IPS DF 19.7 (cell line): ENCODE measurements around the gene C3orf33.
"Not testable (repeated sequence)": the region's sequence is repeated elsewhere in the genome, so short reads cannot be mapped to it uniquely, and the experiment has no call there.

ENCODE experiments used
- DNase-seq: peaks from one replicate; pipeline ENCODE4 v3.0.0-alpha.2; 2013; ENCODE audit warnings: low read depth, low spot score

The C3orf33 gene, protein sequence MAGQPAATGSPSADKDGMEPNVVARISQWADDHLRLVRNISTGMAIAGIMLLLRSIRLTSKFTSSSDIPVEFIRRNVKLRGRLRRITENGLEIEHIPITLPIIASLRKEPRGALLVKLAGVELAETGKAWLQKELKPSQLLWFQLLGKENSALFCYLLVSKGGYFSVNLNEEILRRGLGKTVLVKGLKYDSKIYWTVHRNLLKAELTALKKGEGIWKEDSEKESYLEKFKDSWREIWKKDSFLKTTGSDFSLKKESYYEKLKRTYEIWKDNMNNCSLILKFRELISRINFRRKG

DNA sequence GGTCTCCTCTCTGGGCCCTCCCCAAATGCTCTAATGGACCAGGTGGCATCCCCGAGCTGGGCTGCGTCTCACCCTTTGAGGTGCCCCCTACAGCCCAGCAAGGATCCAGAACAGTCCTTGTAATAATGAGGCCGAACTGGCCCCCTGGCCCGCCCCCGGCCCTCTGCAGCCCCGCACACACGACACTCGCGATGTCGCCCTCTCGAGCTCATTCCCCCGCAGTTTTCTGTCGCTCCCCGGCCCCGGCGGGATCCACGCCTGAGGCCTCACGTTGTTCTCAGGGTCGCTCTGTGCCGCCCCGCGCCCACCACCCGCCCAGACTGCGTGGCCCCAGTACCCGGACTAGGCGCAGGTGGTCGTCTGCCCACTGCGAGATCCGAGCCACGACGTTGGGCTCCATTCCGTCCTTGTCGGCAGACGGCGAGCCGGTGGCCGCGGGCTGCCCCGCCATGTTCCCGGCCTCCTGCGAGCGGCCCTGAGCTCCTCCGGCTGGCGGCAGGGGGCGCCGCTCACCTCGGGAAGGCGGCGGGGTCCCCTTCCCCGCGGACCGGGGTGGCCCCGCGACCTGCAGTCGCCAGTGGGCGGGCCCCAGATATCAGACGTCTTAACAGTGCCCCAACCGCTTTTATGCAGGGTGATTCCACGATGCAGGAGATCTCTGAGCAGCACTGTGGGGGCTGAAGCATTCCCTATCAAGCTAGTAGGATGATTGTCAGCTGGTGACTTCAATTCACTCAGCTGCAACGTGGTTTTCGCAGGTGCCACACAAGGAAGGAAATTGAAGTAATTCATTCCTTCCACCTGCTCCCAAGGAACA lies at the start of gene C3orf33:
C3orf33 (minus strand) TSS at position 477 of the 817 bp plus-strand sequence; CDS start at position 451, 26 bp downstream.
- DNase-seq, result no peak

- peak; percentile 98 for DNase-seq
Measured at GRCh38 chr3:155854141-155854940, 48.3 kb upstream of the C3orf33 start, which contains the start of gene SLC33A1. SLC33A1 (minus strand) TSS chr3:155854427; CDS start chr3:155853997, 430 bp downstream.

GRCh38 chr3:155853214-155854140 lies 47.4 kb upstream of the C3orf33 start:
- no peak for DNase-seq

DNA sequence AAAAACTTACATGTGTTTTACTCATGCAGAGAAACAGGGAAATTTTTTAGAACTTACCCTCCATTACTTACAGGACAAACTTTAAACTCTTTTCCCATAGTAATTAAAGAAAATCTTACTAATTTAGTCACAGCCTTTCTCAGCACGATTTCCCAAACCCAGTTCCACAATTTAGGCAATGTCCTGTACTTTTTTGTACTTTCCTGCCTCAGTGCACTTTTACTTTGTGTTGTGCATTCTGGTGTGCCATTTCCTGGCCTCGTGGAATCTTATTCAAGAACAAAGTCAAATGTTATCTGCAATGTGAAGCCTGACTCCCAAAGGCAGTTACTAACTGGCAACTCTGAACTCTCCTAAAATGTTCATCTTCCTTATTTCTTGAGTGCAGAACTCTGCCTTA lies 46.3 kb upstream of the C3orf33 start:
- no peak for DNase-seq

DNA sequence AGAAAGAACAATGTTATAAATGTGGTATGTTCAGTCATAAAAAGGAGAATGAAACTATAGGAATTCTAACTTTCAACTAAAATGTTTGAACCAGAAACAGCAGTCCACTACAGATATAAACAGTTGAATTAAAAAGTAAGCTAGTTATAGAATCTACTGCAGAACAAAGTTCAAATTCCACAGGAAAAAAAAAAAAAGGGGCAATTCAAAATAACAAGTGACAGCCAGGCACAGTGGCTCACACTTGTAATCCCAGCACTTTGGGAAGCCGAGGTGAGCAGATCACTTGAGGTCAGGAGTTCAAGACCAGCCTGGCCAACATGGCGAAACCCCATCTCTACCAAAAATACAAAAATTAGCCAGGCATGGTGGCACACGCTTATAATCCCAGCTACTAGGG lies 43.3 kb upstream of the C3orf33 start:
- DNase-seq, result not testable (repeated sequence)

DNA sequence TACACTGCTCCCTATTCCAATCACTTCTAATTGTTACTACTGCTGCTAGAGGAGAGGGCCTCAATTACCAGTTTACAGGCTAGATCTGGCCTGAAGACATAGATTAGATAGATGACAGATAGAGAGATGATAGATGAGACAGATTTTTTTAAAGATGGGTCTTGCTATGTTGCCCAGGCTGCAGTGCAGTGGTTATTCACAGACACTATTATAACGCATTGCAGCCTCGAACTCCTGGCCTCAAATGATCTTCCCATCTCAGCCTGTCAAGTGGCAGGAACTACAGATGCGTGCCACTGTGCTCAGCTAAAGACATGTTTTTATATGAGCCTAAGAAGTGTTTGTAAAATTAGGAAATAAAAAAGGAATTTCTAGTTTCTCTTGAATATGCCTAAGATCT lies 41.9 kb upstream of the C3orf33 start:
- no peak for DNase-seq

- DNase-seq, result no peak
Measured at GRCh38 chr3:155846119-155846518, 40.0 kb upstream of the C3orf33 start.

- no peak for DNase-seq
Measured at GRCh38 chr3:155843569-155843968, 37.5 kb upstream of the C3orf33 start.

DNA sequence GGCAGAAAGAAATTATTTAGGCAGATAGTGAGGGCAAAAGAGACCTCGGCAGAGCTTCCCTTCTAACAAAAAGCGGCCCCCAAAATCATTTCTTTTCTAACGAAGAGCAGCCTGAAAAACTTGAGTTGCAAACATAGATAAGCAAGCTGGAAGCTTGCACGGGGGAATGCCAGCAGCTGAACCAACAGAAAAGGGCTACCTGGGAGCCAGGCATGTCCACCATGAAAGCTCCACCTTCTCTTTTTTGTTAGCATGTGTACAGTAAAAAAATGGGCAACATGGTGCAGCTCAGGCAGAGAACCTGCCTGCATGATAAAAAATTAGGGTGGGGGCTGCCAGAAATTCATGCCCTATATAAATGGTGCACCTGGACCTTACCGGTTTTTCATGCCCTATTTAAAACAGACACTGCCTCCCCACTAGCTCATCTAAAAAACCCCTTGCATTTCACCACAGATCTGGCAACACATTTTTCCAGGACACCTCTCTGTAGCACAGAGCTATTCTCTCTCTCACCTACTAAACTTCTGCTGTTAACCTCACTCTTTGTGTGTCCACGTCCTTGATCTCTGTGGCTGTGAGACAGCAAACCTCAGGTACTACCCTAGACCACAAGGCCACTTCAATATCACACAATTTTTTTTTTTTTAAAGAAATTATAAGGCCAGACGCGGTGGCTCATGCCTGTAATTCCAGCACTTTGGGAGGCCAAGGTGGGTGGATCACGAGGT lies 29.4 kb upstream of the C3orf33 start:
- no peak for DNase-seq

GRCh38 chr3:155828490-155829098 lies 22.5 kb upstream of the C3orf33 start:
- not testable (repeated sequence) for DNase-seq

- no peak for DNase-seq
Measured at GRCh38 chr3:155815030-155815545, 9.0 kb upstream of the C3orf33 start.

DNA sequence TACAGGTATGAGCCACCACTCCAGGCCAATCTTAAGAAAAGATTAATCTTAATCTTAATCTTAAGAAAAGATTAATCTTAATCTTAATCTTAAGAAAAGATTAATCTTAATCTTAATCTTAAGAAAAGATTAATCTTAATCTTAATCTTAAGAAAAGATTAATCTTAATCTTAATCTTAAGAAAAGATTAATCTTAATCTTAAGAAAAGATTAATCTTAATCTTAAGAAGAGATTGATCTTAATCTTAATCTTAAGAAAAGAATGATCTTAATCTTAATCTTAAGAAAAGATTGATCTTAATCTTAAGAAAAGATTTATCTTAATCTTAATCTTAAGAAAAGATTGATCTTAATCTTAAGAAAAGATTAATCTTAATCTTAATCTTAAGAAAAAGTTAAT lies 7.1 kb upstream of the C3orf33 start:
- not testable (repeated sequence) for DNase-seq

GRCh38 chr3:155809181-155809580 lies 3.1 kb upstream of the C3orf33 start:
- no peak for DNase-seq

GRCh38 chr3:155807823-155808222 lies 1.7 kb upstream of the C3orf33 start:
- DNase-seq, result no peak

- no peak for DNase-seq
Measured at GRCh38 chr3:155805204-155805801, 775 bp downstream of the C3orf33 start.

- no peak for DNase-seq
Measured at GRCh38 chr3:155804323-155804722, 1.8 kb downstream of the C3orf33 start.

- DNase-seq, result no peak
Measured at GRCh38 chr3:155792532-155792931, 13.5 kb downstream of the C3orf33 start.

GRCh38 chr3:155791190-155791589 lies 14.9 kb downstream of the C3orf33 start:
- no peak for DNase-seq

DNA sequence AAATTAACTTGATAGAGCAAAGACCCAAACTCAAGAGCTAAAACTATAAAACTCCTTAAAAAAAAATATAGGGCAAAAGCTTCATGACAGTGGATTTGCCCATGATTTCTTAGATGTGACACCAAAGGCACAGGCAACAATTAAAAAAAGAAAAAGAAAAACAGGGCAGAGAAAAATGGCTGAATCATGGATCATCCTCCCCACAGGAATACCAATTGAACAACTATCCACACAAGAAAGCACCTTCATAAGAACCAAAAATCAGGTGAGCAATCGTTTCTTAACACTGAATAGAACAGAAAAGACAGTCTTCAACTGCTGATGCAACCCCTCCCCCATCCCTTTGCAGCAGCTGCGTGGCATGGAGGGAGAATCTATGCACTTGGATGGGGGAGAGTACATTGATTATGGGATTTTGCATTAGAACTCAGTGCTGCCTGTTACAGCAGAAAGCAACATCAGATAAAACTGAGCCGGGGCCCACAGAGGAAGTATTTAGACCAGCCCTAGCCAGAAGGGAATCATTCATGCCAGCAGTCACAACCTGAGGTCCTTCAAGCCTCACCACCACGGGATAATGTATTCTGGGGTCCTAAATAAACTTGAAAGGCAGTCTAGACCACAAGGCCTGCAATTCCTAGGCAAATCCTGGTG lies 15.7 kb downstream of the C3orf33 start:
- no peak for DNase-seq
